IMR-90 (cell line): ENCODE measurements around the gene ST3GAL4. TPM values are rescaled to one million over a fixed set of nuclear protein-coding genes. Genes with fewer than 3 reads are reported as not detected.
A peak's percentile ranks its signal among the peaks of the same experiment; 100 is the strongest.

Experiments
- ATAC-seq: fragments of 200-7000 bp; cut with Tn5 transposase; 2 replicates; pipeline ENCODE4 v1.9.1; 2020; ENCODE audit warnings: low read depth, mild to moderate bottlenecking, moderate library complexity
- BruUV-seq: library from RNA; stranded (reverse); fragments of 400-500 nt; replicated peaks from 2 replicates; lab custom pipeline; 2021; lab: Mats Ljungman, UMichigan
- CTCF ChIA-PET: fragments of 300-600 bp; formaldehyde crosslinking; extraction: SDS; loops from one replicate; lab custom pipeline; 2021; ENCODE audit warnings: antibody characterized with exemption; lab: Yijun Ruan, JAX
- POLR2A ChIA-PET: fragments of 300-600 bp; sonication (Branson Sonifier 250); formaldehyde crosslinking; loops from one replicate; lab custom pipeline; 2022; ENCODE audit warnings: antibody characterized with exemption; ENCODE audit not compliant: unreplicated experiment; lab: Charles Lee
- DNase-seq: peaks from one replicate; pipeline ENCODE4 v3.0.0; 2013
- H2AFZ ChIP-seq: replicated peaks from 2 replicates; pipeline ENCODE3; 2013; ENCODE audit warnings: low read length, mild to moderate bottlenecking; ENCODE audit not compliant: poor library complexity
- H2AK5ac ChIP-seq: 2 replicates; pipeline ENCODE4 v1.6.1; 2013; ENCODE audit warnings: low read depth, low read length, inconsistent platforms
- H2AK9ac ChIP-seq: replicated peaks from 2 replicates; pipeline ENCODE3; 2013; ENCODE audit warnings: mild to moderate bottlenecking, low read depth, low read length, moderate library complexity; ENCODE audit not compliant: poor library complexity
- H2BK120ac ChIP-seq: 2 replicates; pipeline ENCODE4 v1.6.1; 2013; ENCODE audit warnings: low read depth, low read length, inconsistent platforms
- H2BK15ac ChIP-seq: 3 replicates; pipeline ENCODE4 v1.6.1; 2013; ENCODE audit warnings: low read depth, low read length, inconsistent platforms
- H2BK20ac ChIP-seq: 2 replicates; pipeline ENCODE4 v1.6.1; 2013; ENCODE audit warnings: low read depth, mild to moderate bottlenecking, inconsistent platforms, low read length, moderate library complexity
- H2BK5ac ChIP-seq: 2 replicates; pipeline ENCODE4 v1.6.1; 2013; ENCODE audit warnings: mild to moderate bottlenecking, low read depth, low read length, inconsistent platforms; ENCODE audit not compliant: poor library complexity, severe bottlenecking
- H3K14ac ChIP-seq: replicated peaks from 2 replicates; pipeline ENCODE4 v1.6.1; 2013; ENCODE audit warnings: low read depth, low read length, inconsistent platforms
- H3K18ac ChIP-seq: 2 replicates; pipeline ENCODE4 v1.6.1; 2013; ENCODE audit warnings: low read depth, low read length, control low read depth
- H3K23ac ChIP-seq: 2 replicates; pipeline ENCODE4 v1.6.1; 2013; ENCODE audit warnings: low read depth, low read length, inconsistent platforms
- H3K27ac ChIP-seq: 2 replicates; pipeline ENCODE4 v1.5.1; 2013; ENCODE audit warnings: mild to moderate bottlenecking, control low read depth, low read length; ENCODE audit not compliant: insufficient read depth
- H3K27me3 ChIP-seq: 2 replicates; pipeline ENCODE4 v1.6.1; 2013; ENCODE audit warnings: low read length; ENCODE audit not compliant: control insufficient read depth, insufficient read depth
- H3K36me3 ChIP-seq: 2 replicates; pipeline ENCODE4 v1.6.1; 2013; ENCODE audit warnings: low read length, mixed read lengths; ENCODE audit not compliant: control insufficient read depth, insufficient read depth
- H3K4ac ChIP-seq: 2 replicates; pipeline ENCODE4 v1.6.1; 2013; ENCODE audit warnings: low read depth, low read length, inconsistent platforms
- H3K4me1 ChIP-seq: 2 replicates; pipeline ENCODE4 v1.6.1; 2013; ENCODE audit warnings: low read length, mixed read lengths; ENCODE audit not compliant: control insufficient read depth, insufficient read depth
- H3K4me2 ChIP-seq: 2 replicates; pipeline ENCODE4 v1.6.1; 2013; ENCODE audit warnings: low read depth, mild to moderate bottlenecking, control low read depth, low read length, moderate library complexity
- H3K4me3 ChIP-seq: 2 replicates; pipeline ENCODE4 v1.5.1; 2013; ENCODE audit warnings: low read depth, mild to moderate bottlenecking, control low read depth, low read length, moderate library complexity; ENCODE audit not compliant: insufficient read depth
- H3K56ac ChIP-seq: 2 replicates; pipeline ENCODE4 v1.6.1; 2013; ENCODE audit warnings: low read length, inconsistent platforms; ENCODE audit not compliant: insufficient read depth; ENCODE audit errors: extremely low read depth
- H3K79me1 ChIP-seq, 2 experiments: 2 replicates each; pipeline ENCODE4 v1.6.1; 2013; ENCODE audit warnings: low read length in 2 of 2, inconsistent platforms in 1 of 2, low read depth in 1 of 2
- H3K9ac ChIP-seq: 2 replicates; pipeline ENCODE4 v1.6.1; 2013; ENCODE audit warnings: low read depth, low read length, control low read depth
- H3K9me1 ChIP-seq: 2 replicates; pipeline ENCODE4 v1.6.1; 2013; ENCODE audit warnings: low read length, inconsistent platforms; ENCODE audit not compliant: insufficient read depth
- H3K9me3 ChIP-seq: 2 replicates; pipeline ENCODE4 v1.6.1; 2013; ENCODE audit warnings: low read length; ENCODE audit not compliant: control insufficient read depth, insufficient read depth
- H4K20me1 ChIP-seq: 2 replicates; pipeline ENCODE4 v1.6.1; 2013; ENCODE audit warnings: low read length, inconsistent platforms; ENCODE audit not compliant: insufficient read depth
- H4K5ac ChIP-seq: 2 replicates; pipeline ENCODE4 v1.6.1; 2013; ENCODE audit warnings: mild to moderate bottlenecking, low read depth, low read length, control low read depth
- H4K8ac ChIP-seq, 2 experiments: 2 replicates each; pipeline ENCODE4 v1.6.1; 2013; ENCODE audit warnings: low read depth in 2 of 2, low read length in 2 of 2, control low read depth in 1 of 2, inconsistent platforms in 1 of 2
- H4K91ac ChIP-seq: 2 replicates; pipeline ENCODE4 v1.6.1; 2013; ENCODE audit warnings: low read depth, low read length, inconsistent platforms; ENCODE audit not compliant: insufficient read depth
- CTCF ChIP-seq: conservative IDR thresholded peaks from 2 replicates; pipeline ENCODE4 v1.5.1; 2012; ENCODE audit warnings: mild to moderate bottlenecking, low read depth, low read length, improper control_type of control experiment
- MAFK ChIP-seq: IDR thresholded peaks from 2 replicates; pipeline ENCODE4 v1.6.1; 2012; ENCODE audit warnings: low read depth, low read length, improper control_type of control experiment
- MXI1 ChIP-seq: IDR thresholded peaks from 2 replicates; pipeline ENCODE4 v1.6.1; 2012; ENCODE audit warnings: low read depth, mild to moderate bottlenecking, low read length, moderate library complexity, borderline replicate concordance
- POLR2A ChIP-seq: IDR thresholded peaks from 2 replicates; pipeline ENCODE4 v1.6.1; 2012; ENCODE audit warnings: mild to moderate bottlenecking, low read depth, low read length
- RCOR1 ChIP-seq: IDR thresholded peaks from 2 replicates; pipeline ENCODE4 v1.6.1; 2012; ENCODE audit warnings: mild to moderate bottlenecking, low read length, improper control_type of control experiment; ENCODE audit not compliant: insufficient replicate concordance
- SMC3 ChIP-seq: fragments of 150-350 bp; IDR thresholded peaks from 2 replicates; pipeline ENCODE4 v1.6.1; 2016; ENCODE audit warnings: low read depth, mild to moderate bottlenecking, antibody characterized with exemption, low read length, moderate library complexity
- USF2 ChIP-seq: fragments of 150-350 bp; IDR thresholded peaks from 2 replicates; pipeline ENCODE4 v1.6.1; 2017; ENCODE audit warnings: mild to moderate bottlenecking, antibody characterized with exemption, low read length, low read depth
- WGBS, 2 experiments: methylation state at CpG; one replicate each; pipeline versions ENCODE4 v1.1.5 to v1.1.7; 2013; ENCODE audit warnings: missing lambda C conversion rate in 2 of 2; ENCODE audit not compliant: insufficient read length in 1 of 2; ENCODE audit errors: extremely low coverage in 2 of 2; 5-methylcytosine and 5-hydroxymethylcytosine counted together
- dilution Hi-C: fragments of 300-500 bp; cut with HindIII; formaldehyde crosslinking; loops from one replicate; pipeline ENCODE4 v1.14.3; 2018; ENCODE audit warnings: low sequenced_read_pairs; ENCODE audit not compliant: unreplicated experiment
- in situ Hi-C: fragments of 300-500 bp; cut with MboI; formaldehyde crosslinking; loops from 3 replicates; pipeline ENCODE4 v1.14.3; 2019; ENCODE audit warnings: low sequenced_read_pairs, inconsistent platforms, mixed read lengths
- intact Hi-C: fragments of 100-400 bp; cut with micrococcal nuclease; formaldehyde crosslinking; loops from 2 replicates; pipeline ENCODE4 v1.10.0; 2022
- polyA plus RNA-seq, 3 experiments: library from polyadenylated mRNA; depleted of rRNA; stranded (reverse); fragments of >200 nt; gene quantifications; 2 replicates each; pipeline ENCODE4 v1.2.3, GENCODE V29; 2012; ENCODE audit warnings: low replicate concordance in 1 of 3
- total RNA-seq: library from RNA; depleted of rRNA; stranded (reverse); fragments of >200 nt; gene quantifications from 2 replicates; pipeline ENCODE4 v1.2.3, GENCODE V29; 2012

ST3GAL4 gene
- total and polyA plus RNA-seq, 2 of the 4 experiments (the other 2 are of a cell fraction) = 17.0 to 19.7 TPM

- Histone ChIP-seq H2AFZ (peak overlapping the region; percentile 51), H3K4me3 (no peak overlapping the region), H2BK15ac (no peak overlapping the region), H3K27ac (no peak overlapping the region), H2BK5ac (no peak overlapping the region), H4K5ac (no peak overlapping the region), H3K18ac (no peak overlapping the region), H2AK9ac (no peak overlapping the region), H4K8ac (no peak overlapping the region), H3K36me3 (no peaks in the 10 kb centered on the region), H4K91ac (no peak overlapping the region), H3K14ac (no peak overlapping the region), H3K9ac (no peak overlapping the region), H2BK20ac (no peak overlapping the region), H3K9me3 (no peaks in the 10 kb centered on the region), H3K56ac (no peak overlapping the region), H3K4me2 (no peak overlapping the region), H3K4me1 (no peaks in the 10 kb centered on the region), H3K79me1 (peaks cover 0 to 3% of the 10 kb centered on the region in 2 experiments; a peak in 1 of 4 replicates), H3K9me1 (peaks cover 5% of the 10 kb centered on the region; the same call in 1 of the 2 replicates), H3K4ac (no peak overlapping the region), H3K23ac (no peak overlapping the region), H2AK5ac (no peak overlapping the region; the same call in 1 of the 2 replicates), H4K20me1 (no peaks in the 10 kb centered on the region; the same call in 1 of the 2 replicates), H2BK120ac (no peak overlapping the region), H3K27me3 (no peaks in the 10 kb centered on the region)
- in situ Hi-C loops (no loop called here), intact Hi-C loops (no loop called here), dilution Hi-C loops (no loop called here)
- WGBS, 2 experiments = 100% methylated on average over 1 of the region's 8 CpGs; no CpG with 5 or more reads in 1 of the 2 experiments
- CTCF ChIA-PET = no interaction called here
- no peak for ATAC-seq
- DNase-seq = no peak
- POLR2A ChIA-PET = no interaction called here
- no peak for TF ChIP-seq USF2
- no peak for TF ChIP-seq MXI1
- TF ChIP-seq POLR2A = no peak
- no peak for TF ChIP-seq RCOR1
- no peak for TF ChIP-seq SMC3
- no peak for TF ChIP-seq CTCF
- TF ChIP-seq MAFK = no peak
- no TSS peak for BruUV-seq
These were observed 30.7 kb downstream of the ST3GAL4 start for GRCh38 chr11:126385991-126386728.
